GM18511 (cell line): ENCODE results near the gene RAE1.

Source experiments
- ATAC-seq: cut with Tn5 transposase; IDR thresholded peaks from one replicate; pipeline ENCODE4 v1.9.1; 2021; ENCODE audit warnings: mild to moderate bottlenecking, moderate library complexity; ENCODE audit not compliant: unreplicated experiment

Gene RAE1

DNA sequence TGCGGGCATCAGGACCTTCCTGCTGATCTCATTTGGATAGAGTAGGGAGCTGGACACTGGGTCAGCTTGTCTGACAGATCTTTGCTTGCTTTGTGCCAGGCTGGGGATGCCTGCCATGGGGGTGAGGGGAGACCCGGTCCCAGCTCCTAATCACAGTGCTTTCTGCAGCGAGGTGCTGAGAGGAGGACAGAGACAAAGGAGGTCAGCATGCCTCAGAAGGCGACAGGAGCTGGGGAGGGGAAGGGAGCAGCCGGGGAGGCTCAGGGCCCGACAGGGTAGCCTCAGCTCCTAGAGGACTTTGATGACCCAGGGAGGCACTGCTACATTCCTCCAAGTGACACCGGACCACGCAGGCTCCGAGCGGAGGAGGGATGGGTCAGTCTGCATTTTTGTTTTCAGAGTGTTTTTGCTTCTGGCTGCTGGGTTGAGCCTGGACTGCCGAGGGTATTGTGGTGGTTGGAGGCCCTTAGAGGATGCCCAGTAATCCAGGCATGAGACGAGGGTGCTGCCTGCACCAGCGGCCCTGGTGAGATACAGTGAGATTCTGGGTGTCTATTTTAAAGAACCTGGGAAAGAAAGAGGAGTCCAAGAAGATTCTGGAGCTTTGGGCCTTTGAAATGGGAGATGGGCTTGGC, 48.0 kb downstream of the RAE1 start:
- ATAC-seq: no peak

DNA sequence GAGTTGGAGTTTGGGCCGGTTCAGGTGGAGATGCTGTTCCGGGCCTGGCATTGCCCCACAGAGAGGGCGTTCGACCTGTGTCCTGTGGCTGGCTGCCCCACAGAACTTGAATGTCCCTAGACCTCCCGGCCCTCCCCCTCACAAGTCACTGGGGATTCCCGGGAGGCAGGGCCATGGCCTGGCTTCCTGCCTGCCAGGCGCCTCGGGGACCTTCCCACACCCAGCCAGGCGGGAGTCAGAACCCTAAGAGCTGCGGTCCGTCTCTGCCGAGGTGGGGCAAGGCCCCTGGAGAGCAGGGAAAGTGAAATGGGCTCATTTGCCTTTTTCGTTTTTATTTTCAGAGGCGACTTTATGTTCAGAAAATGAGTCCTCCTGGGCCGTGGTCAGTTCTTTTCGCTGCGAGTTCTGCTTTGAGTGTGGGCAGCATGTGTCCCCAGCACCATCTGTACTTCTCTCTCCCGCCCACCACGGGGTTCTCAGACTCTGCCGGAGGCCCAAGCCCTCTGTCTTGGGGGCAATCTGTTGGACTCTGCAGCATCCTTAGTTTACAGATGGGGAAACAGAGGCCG, 48.6 kb downstream of the RAE1 start:
- peak; percentile 36 for ATAC-seq

DNA sequence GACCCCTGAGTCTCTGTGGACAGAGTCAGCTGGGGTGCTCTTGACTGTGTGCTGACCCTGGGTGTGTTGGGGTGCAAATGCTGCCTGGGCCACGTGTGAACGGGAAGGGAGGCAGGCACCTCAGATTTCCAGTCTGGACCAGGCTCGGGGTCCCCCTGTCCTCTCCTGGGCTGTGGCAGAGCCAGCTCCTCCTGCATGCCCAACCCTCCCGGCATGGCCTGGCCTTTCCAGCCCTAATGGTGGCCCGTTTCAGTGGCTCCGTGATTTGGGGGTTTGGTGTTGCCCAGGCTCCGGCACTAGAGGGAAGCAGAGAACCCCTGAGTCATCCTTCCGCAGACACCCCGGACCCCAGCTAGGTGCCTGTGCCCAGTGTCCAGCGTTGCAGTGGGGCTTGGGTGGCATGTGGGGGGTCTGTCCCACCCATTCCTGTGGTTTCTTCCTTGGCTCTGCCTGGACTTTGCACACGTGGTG, 49.2 kb downstream of the RAE1 start:
- no peak for ATAC-seq

DNA sequence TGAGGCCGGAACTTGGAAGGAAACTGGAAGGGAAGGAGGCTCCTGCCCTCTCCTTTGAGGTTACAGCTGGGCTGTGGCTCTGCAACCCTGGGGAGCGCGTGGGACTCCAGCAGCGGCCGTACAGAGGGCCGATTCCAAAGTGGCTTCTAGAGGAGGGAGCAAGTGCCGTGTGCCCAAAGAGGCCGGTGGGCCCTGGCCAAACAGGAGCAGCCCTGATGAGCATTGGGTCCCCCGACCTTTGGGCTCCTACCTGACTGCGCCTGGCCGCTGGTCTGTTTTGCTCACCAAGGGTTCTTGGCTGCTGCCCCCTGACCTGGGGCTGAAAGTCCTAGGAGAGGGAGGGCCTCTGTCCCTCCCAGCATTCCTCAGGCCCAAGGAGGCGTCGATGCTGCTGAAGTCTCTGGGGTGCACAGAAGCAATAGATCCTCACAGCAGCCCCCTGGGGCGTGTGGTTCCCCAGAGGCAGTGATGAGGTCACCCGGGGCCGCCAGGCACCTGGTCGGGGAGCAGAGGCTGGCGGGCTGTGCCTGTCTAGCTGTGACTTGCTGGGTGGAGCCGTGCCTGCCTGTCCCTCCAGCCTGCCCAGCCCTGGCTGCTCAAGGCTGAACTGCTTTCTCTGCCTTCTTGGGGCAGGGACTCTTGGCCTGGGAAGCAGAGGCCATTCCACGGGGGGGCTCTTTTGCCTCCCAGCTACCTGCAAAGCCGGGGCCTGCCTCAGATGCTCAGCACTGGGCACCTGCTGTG, 49.9 kb downstream of the RAE1 start:
- ATAC-seq: peak; percentile 35

DNA sequence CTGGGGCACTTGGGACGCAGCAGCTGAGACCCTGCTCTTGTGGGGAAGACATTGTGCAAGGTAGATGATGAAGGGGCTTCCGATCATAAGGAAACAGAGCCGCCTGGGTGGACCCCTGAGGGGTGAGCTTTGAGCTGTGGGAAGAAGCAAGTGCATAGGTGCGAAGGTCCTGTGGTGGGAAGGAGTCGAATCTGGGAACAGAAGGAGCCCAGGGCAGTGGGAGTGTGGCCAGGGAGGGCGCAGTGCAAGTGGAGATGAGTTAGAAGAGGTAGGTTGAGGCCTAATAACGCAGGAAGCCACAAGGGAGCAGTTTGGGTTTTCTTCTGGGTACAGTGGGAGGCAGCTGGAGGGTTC, 50.5 kb downstream of the RAE1 start:
- no peak for ATAC-seq

DNA sequence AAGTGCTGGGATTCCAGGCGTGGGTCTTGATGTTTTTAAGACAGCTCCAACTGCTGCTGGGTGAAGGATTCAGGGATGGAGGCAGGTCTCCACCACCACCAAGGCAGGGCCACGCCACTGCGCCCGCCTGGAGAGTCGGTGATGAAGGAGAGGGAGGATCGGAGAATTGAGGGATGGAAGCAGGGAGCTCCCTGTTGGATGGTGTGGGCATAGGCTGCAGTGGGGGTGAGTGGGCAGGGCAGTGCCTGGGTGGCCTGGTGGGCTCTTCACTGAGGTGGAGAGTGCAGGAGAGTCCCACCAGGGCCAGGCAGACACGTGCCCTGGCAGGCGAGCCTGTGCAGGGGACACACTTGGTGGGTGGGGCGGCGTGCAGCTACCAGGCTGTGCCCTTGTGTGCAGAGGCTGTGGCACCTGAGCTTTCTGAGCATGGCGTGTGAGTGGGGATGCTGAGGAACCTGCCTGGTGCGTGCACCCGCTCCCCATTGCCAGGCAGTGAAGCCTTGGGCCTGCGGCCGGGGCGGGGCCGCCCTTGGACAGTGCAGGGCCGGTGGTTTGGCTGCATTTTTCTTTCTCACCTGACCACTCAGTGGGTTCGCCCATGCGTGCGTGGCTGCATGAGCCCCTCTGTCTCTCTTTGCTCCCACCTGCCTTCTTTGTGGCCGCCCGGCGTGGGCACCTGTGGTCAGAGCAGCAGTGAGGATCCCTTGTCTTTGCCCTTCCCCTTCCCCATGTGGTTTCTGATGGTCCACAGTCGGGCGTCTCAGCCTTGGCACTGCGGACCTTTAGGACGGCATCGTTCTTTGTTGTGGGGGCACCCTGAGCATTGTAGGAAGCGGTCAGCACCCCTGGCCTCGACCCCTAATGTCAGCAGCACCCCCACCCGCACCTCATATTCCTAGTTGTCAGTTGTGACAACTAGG, 51.4 kb downstream of the RAE1 start:
- ATAC-seq: no peak

DNA sequence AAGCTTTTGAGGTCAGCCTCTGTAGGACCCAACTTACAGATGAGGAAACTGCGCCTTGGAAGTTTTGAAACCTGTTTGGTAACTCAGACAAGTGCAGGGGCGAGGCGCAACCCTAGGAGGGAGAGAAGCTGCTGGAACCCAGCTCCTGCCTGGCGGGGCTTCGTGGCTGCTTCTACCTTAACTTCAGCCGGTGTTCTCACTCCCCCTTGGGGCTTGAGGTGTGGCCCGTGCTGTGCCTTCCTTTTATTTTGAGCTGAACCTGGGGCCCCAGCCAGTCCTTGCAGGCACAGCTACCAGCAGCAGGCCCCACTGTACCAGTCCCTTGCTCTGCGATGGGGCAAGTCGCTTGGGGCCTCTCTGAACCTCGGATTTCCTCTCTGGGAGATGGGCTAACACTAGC, 52.2 kb downstream of the RAE1 start:
- no peak for ATAC-seq

DNA sequence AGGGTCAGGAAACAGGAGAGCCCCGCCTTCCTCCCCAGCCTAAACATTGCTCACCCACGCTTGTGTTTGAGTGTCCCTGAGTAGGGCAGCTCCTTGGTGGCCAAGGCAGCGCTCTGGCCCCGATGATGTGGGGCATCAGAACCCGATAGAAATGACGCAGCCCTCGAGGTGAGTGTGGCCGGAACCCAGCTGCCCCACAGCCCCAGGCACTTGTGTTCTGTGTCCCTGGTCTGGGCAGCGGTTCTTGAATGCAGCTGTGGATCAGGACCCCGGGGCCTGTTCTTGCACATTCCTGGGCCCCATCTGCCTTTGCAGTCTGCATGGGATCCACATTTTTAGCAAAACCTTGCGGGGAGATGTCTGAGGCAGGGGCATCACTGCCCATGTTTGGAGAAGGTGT, 53.0 kb downstream of the RAE1 start:
- ATAC-seq: no peak

DNA sequence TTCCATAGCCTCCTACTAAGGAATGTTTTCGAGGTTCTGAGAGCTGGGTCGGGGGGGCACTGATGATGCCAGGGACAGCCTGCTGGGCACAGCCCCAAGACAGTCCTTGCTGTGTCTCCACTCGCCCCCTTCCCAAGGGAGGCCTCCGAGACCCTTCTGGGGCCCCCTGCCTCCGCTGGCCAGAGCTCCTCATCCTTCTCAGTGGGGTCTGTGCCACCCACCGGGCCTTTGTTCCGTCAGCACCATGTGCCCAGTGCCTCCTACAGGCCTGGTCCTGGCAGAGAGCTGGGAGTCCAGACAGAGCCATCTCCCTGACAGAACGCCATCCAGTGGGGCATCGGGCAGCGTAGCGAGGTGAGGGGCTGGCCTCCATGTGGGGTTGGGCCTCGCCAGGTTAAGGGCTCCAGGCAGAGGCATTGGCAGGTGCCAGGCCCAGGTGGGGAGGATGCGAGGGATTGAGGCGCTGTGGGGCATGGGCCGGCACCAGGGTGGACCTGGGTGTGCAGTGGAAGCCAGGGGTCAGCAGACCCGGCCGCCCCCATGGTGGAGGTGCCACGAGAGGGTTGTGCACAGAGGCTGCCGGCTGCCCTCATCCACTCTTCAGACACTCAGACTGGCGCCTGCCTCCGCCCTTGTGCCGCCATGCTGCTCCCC, 53.5 kb downstream of the RAE1 start:
- ATAC-seq: no peak

DNA sequence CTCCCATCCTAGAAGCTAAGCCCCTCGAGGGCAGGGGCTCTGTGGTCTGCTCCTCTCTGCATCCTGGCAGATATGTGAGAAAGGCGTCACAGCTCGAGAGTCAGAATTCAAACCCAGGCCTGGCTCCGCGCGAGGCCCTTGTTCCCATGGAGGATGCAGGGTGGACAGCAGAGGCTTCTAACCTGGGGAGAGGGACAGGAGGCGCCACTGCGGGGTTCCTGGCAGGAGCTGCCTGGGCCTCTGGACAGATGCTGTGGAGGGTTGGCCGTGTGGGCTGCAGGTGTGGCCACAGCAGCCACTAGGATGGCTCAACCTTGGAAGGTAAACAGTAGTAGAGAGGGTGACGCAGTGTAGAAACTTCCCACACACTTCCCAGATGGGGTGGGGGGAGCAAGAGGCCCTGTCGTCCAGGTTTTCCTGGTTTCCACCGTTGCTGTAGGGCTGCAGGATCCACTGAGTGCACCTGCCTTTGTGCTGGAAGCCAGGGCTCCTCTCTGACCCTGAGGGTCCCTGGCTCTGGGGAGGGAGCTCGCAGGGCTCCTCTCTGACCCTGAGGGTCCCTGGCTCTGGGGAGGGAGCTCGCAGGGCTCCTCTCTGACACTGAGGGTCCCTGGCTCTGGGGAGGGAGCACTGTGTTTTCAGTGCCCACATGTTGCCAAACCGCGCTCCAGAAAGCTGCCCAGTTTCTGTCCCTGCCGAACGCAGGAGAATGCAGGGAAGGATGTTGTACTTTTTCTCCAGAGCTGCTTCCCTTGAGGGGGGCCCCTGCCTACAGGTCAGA, 54.4 kb downstream of the RAE1 start:
- ATAC-seq: no peak

DNA sequence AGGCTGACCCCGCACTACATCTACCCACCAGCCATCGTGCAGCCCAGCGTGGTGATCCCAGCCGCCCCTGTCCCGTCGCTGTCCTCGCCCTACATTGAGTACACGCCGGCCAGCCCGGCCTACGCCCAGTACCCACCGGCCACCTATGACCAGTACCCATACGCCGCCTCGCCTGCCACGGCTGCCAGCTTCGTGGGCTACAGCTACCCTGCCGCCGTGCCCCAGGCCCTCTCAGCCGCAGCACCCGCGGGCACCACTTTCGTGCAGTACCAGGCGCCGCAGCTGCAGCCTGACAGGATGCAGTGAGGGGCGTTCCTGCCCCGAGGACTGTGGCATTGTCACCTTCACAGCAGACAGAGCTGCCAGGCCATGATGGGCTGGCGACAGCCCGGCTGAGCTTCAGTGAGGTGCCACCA, 56.5 kb downstream of the RAE1 start:
- no peak for ATAC-seq

DNA sequence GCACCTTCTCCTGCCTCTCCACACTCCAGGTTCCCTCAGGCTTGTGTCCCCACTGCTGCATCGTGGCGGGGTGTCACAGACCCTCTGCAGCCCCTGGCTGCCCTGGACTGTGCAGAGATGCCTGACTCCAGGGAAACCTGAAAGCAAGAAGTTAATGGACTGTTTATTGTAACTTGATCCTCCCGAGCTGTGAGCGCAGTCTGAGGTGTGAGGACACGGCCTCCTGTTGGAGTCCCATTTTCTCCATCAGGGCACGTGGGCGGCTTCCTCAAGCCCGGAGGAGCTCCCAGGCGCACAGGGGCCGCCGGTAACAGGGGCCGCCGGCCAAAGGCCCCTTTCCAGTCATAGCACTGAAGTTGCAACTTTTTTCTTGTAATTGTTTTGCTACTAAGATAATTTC, 57.1 kb downstream of the RAE1 start:
- ATAC-seq: no peak

DNA sequence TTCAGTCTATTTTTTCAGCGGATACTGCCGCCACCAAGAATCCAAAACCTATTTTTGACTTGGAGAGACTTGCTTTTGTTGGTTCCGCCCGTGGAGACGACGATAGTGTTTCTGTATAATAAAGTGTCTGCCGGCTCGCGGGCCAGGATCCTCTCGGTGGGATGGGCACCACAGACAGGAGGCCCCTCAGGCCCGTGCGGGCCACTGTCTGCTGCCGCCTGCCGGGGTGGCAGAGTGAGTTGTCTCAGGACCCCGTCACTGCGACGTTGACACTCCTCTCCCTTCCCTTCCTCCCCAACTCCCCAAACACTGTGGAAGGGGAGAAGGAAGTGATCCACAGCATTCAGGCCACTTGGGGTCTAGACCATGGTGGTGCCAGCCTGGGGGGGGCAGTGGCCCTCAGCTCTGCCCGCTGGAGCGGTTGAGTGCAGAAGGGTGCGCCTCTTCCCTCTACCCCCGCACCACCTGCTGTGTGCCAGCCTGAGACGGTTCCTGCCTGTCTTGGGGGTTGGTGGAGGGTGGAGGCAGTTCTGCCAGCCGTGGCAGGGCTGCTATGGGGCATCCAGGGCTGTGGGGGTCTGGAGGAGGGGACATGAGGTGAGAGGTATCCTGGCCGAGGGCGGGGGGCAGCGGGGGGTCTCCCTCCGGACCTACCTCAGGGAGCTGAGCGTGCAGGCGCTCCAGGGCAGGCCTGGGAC, 57.6 kb downstream of the RAE1 start:
- ATAC-seq: no peak

DNA sequence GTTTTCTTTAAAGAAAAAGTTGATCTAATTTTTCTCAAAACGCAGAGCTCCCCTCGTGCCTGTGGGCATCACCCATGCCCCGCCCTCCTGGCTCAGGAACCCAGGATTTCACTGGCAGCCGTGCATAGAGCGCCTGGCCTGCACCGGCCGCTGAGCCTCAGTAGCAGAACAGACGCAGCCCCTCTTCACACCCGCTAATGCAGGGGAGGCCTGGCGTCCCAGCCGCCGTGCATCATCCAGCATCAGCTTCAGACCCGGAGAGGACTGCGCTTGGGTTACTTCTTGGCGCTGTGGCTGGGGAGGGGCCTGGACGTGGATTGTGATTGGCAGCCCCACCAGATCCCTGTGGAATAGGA, 58.2 kb downstream of the RAE1 start:
- ATAC-seq: no peak

DNA sequence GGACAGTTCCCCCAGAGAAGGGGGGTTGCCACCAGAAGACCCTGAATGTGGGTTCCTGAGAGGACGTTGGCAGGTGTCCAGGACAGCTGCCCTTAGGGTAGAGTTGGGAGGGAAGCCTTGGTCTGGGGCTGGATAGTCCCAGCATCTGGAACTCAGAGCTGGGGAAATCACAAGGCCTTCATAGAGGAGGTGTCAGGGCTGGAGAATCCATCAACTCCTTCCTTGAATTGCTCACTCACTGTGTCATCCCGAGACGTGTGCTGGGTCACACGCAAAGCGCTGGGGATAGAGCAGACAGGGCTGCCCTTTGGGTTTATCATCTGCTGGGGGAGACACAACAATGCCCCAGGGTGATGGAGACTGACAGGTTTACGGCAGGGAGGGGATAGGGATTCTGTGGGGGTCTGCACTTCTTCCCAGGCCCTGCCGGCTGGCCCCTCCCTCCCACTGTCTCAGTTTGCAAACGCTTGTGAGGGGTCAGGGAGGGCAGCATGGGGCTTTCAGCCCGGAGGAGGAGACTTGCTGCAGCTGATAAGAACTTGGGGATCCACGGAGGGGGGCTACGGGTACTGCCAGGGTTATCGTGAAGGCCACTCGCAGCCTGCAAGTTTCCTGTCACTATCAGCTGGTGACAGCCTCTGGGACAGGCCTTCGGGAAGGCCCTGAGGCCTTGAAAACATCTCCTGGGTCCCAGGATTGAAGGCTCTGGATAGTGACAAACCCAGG, 58.8 kb downstream of the RAE1 start:
- ATAC-seq: no peak

DNA sequence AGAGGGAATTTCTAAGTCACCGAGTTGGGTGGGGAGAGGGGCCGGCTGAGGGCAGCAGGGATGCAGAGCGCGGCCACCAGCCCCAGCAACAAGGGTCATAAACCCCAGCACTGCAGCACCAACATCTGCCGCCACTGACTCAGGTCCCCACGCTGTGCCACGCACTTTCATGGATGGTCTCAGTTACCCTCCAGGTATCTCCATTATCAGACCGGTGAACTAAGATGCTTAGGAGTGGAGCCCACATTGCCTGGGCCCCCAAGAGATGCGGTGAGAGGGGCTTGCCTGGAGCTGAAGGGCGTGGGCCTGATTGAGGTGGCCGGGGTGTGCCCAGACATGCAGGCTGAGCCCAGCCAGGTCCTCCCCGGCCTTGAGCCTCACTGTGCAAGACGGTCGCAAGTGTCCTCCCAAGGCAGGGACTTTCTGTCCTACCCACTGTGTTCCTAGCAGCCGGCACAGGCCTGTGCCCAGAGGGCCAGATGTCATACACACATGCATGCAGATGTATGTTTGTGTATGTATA, 59.4 kb downstream of the RAE1 start:
- ATAC-seq: no peak

DNA sequence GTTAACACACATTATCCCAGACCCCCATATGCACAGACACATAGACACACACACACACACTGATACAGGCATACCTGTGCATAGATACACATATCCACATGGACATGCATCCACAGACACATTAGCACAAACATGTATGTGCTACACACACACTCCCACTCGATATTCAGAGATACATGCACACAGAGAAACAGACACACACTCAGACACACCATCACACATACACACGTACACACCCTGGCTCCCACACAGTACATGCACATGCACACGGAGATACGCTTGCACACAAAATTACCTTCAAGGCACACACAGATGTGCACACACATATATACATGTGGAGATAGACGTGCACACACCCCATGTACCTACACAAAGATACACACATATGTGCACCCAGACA, 59.9 kb downstream of the RAE1 start:
- no peak for ATAC-seq

DNA sequence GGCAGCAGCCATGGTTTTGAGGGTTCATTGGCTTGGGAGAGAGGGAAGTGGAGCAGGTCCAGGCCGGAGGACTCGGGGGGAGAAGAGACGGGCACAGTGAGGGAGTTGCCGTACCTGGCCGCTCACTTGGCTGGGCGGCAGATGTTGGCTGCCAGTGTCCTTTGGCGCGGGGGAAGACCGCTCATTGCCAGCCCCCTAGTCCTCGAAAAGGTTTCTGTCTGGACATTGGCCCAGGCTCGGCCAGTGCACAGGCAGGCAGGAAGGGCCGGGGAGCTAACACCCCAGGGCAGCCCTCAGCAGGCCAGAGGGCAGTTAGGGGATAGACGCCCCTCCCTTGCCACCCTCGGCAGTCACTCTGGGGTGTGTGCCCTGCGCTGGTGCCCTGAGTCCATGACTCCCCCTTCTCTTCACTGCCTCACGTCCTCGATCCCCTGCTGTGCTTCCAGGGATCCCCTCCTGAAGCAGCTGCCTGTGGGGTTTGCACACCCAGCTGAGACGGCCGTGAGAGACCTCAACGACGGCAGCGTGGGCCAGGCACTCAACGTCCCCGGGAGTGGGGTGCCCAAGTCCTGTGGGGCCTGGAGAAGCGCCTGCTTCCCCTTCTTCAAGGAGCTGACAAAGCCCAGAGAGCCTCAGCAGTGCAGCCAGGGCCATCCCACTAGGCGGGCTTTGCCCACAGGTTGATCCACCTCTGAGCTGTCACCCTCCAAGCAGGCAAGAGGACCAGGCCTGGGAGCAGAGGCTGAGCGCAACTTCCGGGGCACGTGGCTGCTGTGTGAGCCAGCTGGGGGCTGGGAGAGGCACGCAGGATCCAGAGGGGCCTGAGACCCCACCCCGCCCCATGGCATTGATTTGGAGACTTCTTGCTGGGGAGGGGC, 60.6 kb downstream of the RAE1 start:
- ATAC-seq: no peak
